Parathyroid adenoma (tissue), 2 donors: ENCODE data around the gene ITPR1.

Experiments used
- H2AFZ ChIP-seq: fragments of 300-600 bp; sonication (generic); one replicate; pipeline ENCODE4 v1.7.0; 2017; ENCODE audit warnings: antibody characterized with exemption, mild to moderate bottlenecking
- H3K27ac ChIP-seq: fragments of 300-600 bp; sonication (generic); one replicate; pipeline ENCODE4 v1.7.0; 2017
- H3K27me3 ChIP-seq: fragments of 300-600 bp; sonication (generic); one replicate; pipeline ENCODE4 v1.7.0; 2017; ENCODE audit warnings: low read length; ENCODE audit not compliant: control insufficient read depth, insufficient read depth
- H3K36me3 ChIP-seq: fragments of 300-600 bp; sonication (generic); one replicate; pipeline ENCODE4 v1.7.0; 2017; ENCODE audit warnings: low read length; ENCODE audit not compliant: control insufficient read depth, insufficient read depth
- H3K4me1 ChIP-seq: fragments of 300-600 bp; sonication (generic); one replicate; pipeline ENCODE4 v1.7.0; 2017; ENCODE audit warnings: control low read depth
- H3K4me2 ChIP-seq: fragments of 300-600 bp; sonication (generic); one replicate; pipeline ENCODE4 v1.7.0; 2017; ENCODE audit warnings: low read length
- H3K4me3 ChIP-seq: fragments of 300-600 bp; sonication (generic); one replicate; pipeline ENCODE4 v1.7.0; 2017; ENCODE audit warnings: low read depth, low read length
- H3K79me2 ChIP-seq: fragments of 300-600 bp; sonication (generic); one replicate; pipeline ENCODE4 v1.7.0; 2017; ENCODE audit warnings: control low read depth
- H3K9ac ChIP-seq: fragments of 300-600 bp; sonication (generic); one replicate; pipeline ENCODE4 v1.7.0; 2017; ENCODE audit warnings: mild to moderate bottlenecking
- H3K9me3 ChIP-seq: fragments of 300-600 bp; sonication (generic); one replicate; pipeline ENCODE4 v1.7.0; 2017; ENCODE audit warnings: low read length; ENCODE audit not compliant: control insufficient read depth
- CTCF ChIP-seq: fragments of 300-600 bp; sonication (generic); IDR thresholded peaks from one replicate; pipeline ENCODE4 v1.7.0; 2017; ENCODE audit warnings: antibody characterized with exemption, mild to moderate bottlenecking
- donor health status: primary hyperparathyroidism.

The ITPR1 gene

GRCh38 chr3:4582624-4583023 lies 89.5 kb downstream of the ITPR1 start:
- Histone ChIP-seq H3K27ac (peak overlapping the region; percentile 67), H3K27me3 (no peaks in the 10 kb centered on the region), H3K9ac (no peak overlapping the region), H3K79me2 (peaks cover 15% of the 10 kb centered on the region), H3K4me2 (peak overlapping the region; percentile 48), H3K36me3 (no peaks in the 10 kb centered on the region), H3K9me3 (no peaks in the 10 kb centered on the region), H3K4me1 (peaks cover 39% of the 10 kb centered on the region), H3K4me3 (no peak overlapping the region), H2AFZ (no peak overlapping the region)
- no peak for TF ChIP-seq CTCF

- Histone ChIP-seq H3K9ac (no peak overlapping the region), H3K36me3 (no peaks in the 10 kb centered on the region), H3K79me2 (peaks cover 16% of the 10 kb centered on the region), H3K27me3 (no peaks in the 10 kb centered on the region), H3K4me3 (no peak overlapping the region), H2AFZ (peak overlapping the region; percentile 36), H3K4me2 (peak overlapping the region; percentile 16), H3K4me1 (peaks cover 39% of the 10 kb centered on the region), H3K27ac (peak overlapping the region; percentile 67), H3K9me3 (no peaks in the 10 kb centered on the region)
- TF ChIP-seq CTCF = no peak
Observed at GRCh38 chr3:4583416-4583815, 90.3 kb downstream of the ITPR1 start.

- H3K4me3 ChIP-seq = peak overlapping the region; percentile 13
- H3K4me1 ChIP-seq = peaks cover 44% of the 10 kb centered on the region
- H3K27me3 ChIP-seq = no peaks in the 10 kb centered on the region
- no peak overlapping the region for H3K9ac ChIP-seq
- no peak overlapping the region for H2AFZ ChIP-seq
- peaks cover 16% of the 10 kb centered on the region for H3K79me2 ChIP-seq
- TF ChIP-seq CTCF = no peak
- peak overlapping the region; percentile 64 for H3K4me2 ChIP-seq
- H3K27ac ChIP-seq = peak overlapping the region; percentile 67
- no peaks in the 10 kb centered on the region for H3K36me3 ChIP-seq
- no peaks in the 10 kb centered on the region for H3K9me3 ChIP-seq
Observed at GRCh38 chr3:4584456-4585249, 91.5 kb downstream of the ITPR1 start.

GRCh38 chr3:4586381-4586780 lies 93.2 kb downstream of the ITPR1 start:
- Histone ChIP-seq H3K4me1 (peaks cover 45% of the 10 kb centered on the region), H3K27ac (peak overlapping the region; percentile 59), H3K9ac (no peak overlapping the region), H3K36me3 (no peaks in the 10 kb centered on the region), H3K4me3 (no peak overlapping the region), H3K4me2 (peak overlapping the region; percentile 21), H3K9me3 (no peaks in the 10 kb centered on the region), H2AFZ (no peak overlapping the region), H3K27me3 (no peaks in the 10 kb centered on the region), H3K79me2 (peaks cover 16% of the 10 kb centered on the region)
- no peak for TF ChIP-seq CTCF
